Large intestine (tissue), 3 donors: ENCODE measurements around the gene PAK5. TPM values are rescaled to one million over a fixed set of nuclear protein-coding genes. Genes with fewer than 3 reads are reported as not detected.

Experiments used
- DNase-seq, 2 donors: peaks; one replicate each; pipeline versions ENCODE4 v3.0.0 to v3.0.0-alpha.2; 2013
- H3K27ac ChIP-seq: one replicate; pipeline ENCODE4 v1.5.1; 2013; ENCODE audit warnings: low read length
- H3K27me3 ChIP-seq: 2 replicates; pipeline ENCODE4 v1.6.1; 2013; ENCODE audit warnings: low read length; ENCODE audit not compliant: control insufficient read depth, insufficient read depth
- H3K36me3 ChIP-seq: 2 replicates; pipeline ENCODE4 v1.6.1; 2013; ENCODE audit warnings: low read length; ENCODE audit not compliant: control insufficient read depth, insufficient read depth
- H3K4me1 ChIP-seq: one replicate; pipeline ENCODE4 v1.6.1; 2013; ENCODE audit warnings: low read length; ENCODE audit not compliant: control insufficient read depth, insufficient read depth
- H3K4me3 ChIP-seq: one replicate; pipeline ENCODE4 v1.5.1; 2013; ENCODE audit warnings: low read length
- H3K9me3 ChIP-seq: one replicate; pipeline ENCODE4 v1.6.1; 2013; ENCODE audit warnings: mild to moderate bottlenecking, low read depth, low read length, moderate library complexity; ENCODE audit not compliant: control insufficient read depth
- WGBS: methylation state at CpG from one replicate; pipeline ENCODE4 v1.1.5; 2013; ENCODE audit warnings: low lambda C conversion rate; ENCODE audit not compliant: insufficient coverage; 5-methylcytosine and 5-hydroxymethylcytosine counted together
- polyA plus RNA-seq: library from polyadenylated mRNA; unstranded; fragments of 120-200 nt; gene quantifications from one replicate; pipeline ENCODE4 v1.2.1, GENCODE V29; 2013

The PAK5 gene
- polyA plus RNA-seq, 1 donor = 1.6 TPM

GRCh38 chr20:9743871-9744270, 95.0 kb downstream of the PAK5 start:
- no peak overlapping the region for H3K4me3 ChIP-seq
- DNase-seq = no peak
- peaks cover 15% of the 10 kb centered on the region for H3K4me1 ChIP-seq
- H3K36me3 ChIP-seq = no peaks in the 10 kb centered on the region
- no peak overlapping the region for H3K27ac ChIP-seq
- no peaks in the 10 kb centered on the region for H3K9me3 ChIP-seq
- H3K27me3 ChIP-seq = no peaks in the 10 kb centered on the region

GRCh38 chr20:9742821-9743220, 96.1 kb downstream of the PAK5 start:
- peaks cover 15% of the 10 kb centered on the region for H3K4me1 ChIP-seq
- H3K4me3 ChIP-seq = no peak overlapping the region
- H3K9me3 ChIP-seq = no peaks in the 10 kb centered on the region
- H3K27me3 ChIP-seq = no peaks in the 10 kb centered on the region
- peak; percentile 64 to 86 for DNase-seq
- H3K27ac ChIP-seq = peak overlapping the region; percentile 55
- WGBS = no CpG with 5 or more reads among the region's 5 CpGs
- no peaks in the 10 kb centered on the region for H3K36me3 ChIP-seq

GRCh38 chr20:9741996-9742395, 96.9 kb downstream of the PAK5 start:
- Histone ChIP-seq H3K9me3 (no peaks in the 10 kb centered on the region), H3K27ac (peak overlapping the region; percentile 55), H3K36me3 (no peaks in the 10 kb centered on the region), H3K27me3 (no peaks in the 10 kb centered on the region), H3K4me3 (no peak overlapping the region), H3K4me1 (peaks cover 15% of the 10 kb centered on the region)
- 60% methylated on average over 1 of the region's 3 CpGs for WGBS
- peak in 1 of 2 donors; percentile 36 for DNase-seq

GRCh38 chr20:9740486-9740885, 98.4 kb downstream of the PAK5 start:
- H3K36me3 ChIP-seq = no peaks in the 10 kb centered on the region
- no peak for DNase-seq
- no peak overlapping the region for H3K27ac ChIP-seq
- WGBS = no CpG with 5 or more reads among the region's 5 CpGs
- H3K4me3 ChIP-seq = no peak overlapping the region
- H3K9me3 ChIP-seq = no peaks in the 10 kb centered on the region
- no peaks in the 10 kb centered on the region for H3K27me3 ChIP-seq
- H3K4me1 ChIP-seq = peaks cover 15% of the 10 kb centered on the region

- H3K27me3 ChIP-seq = no peaks in the 10 kb centered on the region
- no peak for DNase-seq
- no peak overlapping the region for H3K27ac ChIP-seq
- H3K36me3 ChIP-seq = no peaks in the 10 kb centered on the region
- H3K4me1 ChIP-seq = peaks cover 15% of the 10 kb centered on the region
- no peak overlapping the region for H3K4me3 ChIP-seq
- no peaks in the 10 kb centered on the region for H3K9me3 ChIP-seq
- WGBS = 100% methylated on average over 2 of the region's 4 CpGs
Measured at GRCh38 chr20:9739991-9740390, 98.9 kb downstream of the PAK5 start.

GRCh38 chr20:9736373-9736772, 102.5 kb downstream of the PAK5 start:
- no CpG with 5 or more reads among the region's 2 CpGs for WGBS
- no peaks in the 10 kb centered on the region for H3K27me3 ChIP-seq
- peaks cover 5% of the 10 kb centered on the region for H3K4me1 ChIP-seq
- no peak overlapping the region for H3K27ac ChIP-seq
- H3K36me3 ChIP-seq = no peaks in the 10 kb centered on the region
- DNase-seq = no peak
- H3K4me3 ChIP-seq = no peak overlapping the region
- no peaks in the 10 kb centered on the region for H3K9me3 ChIP-seq

- no peak for DNase-seq
- no peak overlapping the region for H3K27ac ChIP-seq
- H3K4me1 ChIP-seq = no peaks in the 10 kb centered on the region
- no peaks in the 10 kb centered on the region for H3K27me3 ChIP-seq
- no peaks in the 10 kb centered on the region for H3K36me3 ChIP-seq
- H3K4me3 ChIP-seq = no peak overlapping the region
- H3K9me3 ChIP-seq = no peaks in the 10 kb centered on the region
- WGBS = 100% methylated on average over 3 of the region's 7 CpGs
Measured at GRCh38 chr20:9723501-9724202, 115.2 kb downstream of the PAK5 start.

GRCh38 chr20:9711872-9712271, 127.0 kb downstream of the PAK5 start:
- Histone ChIP-seq H3K36me3 (no peaks in the 10 kb centered on the region), H3K4me1 (no peaks in the 10 kb centered on the region), H3K9me3 (no peaks in the 10 kb centered on the region), H3K27ac (no peak overlapping the region), H3K27me3 (no peaks in the 10 kb centered on the region), H3K4me3 (no peak overlapping the region)
- DNase-seq = no peak
- WGBS = no CpG with 5 or more reads among the region's 2 CpGs

GRCh38 chr20:9710685-9711084, 128.2 kb downstream of the PAK5 start:
- Histone ChIP-seq H3K36me3 (no peaks in the 10 kb centered on the region), H3K4me3 (no peak overlapping the region), H3K9me3 (no peaks in the 10 kb centered on the region), H3K27me3 (no peaks in the 10 kb centered on the region), H3K4me1 (no peaks in the 10 kb centered on the region), H3K27ac (no peak overlapping the region)
- no peak for DNase-seq
- no CpG with 5 or more reads among the region's 3 CpGs for WGBS

GRCh38 chr20:9705722-9706476, 133.0 kb downstream of the PAK5 start:
- no peak for DNase-seq
- WGBS = no CpG with 5 or more reads among the region's 4 CpGs
- H3K27me3 ChIP-seq = no peaks in the 10 kb centered on the region
- H3K27ac ChIP-seq = no peak overlapping the region
- no peaks in the 10 kb centered on the region for H3K4me1 ChIP-seq
- no peaks in the 10 kb centered on the region for H3K9me3 ChIP-seq
- H3K36me3 ChIP-seq = no peaks in the 10 kb centered on the region
- H3K4me3 ChIP-seq = no peak overlapping the region

- H3K9me3 ChIP-seq = no peaks in the 10 kb centered on the region
- DNase-seq = no peak
- H3K27me3 ChIP-seq = no peaks in the 10 kb centered on the region
- H3K4me1 ChIP-seq = no peaks in the 10 kb centered on the region
- H3K4me3 ChIP-seq = no peak overlapping the region
- no peaks in the 10 kb centered on the region for H3K36me3 ChIP-seq
- H3K27ac ChIP-seq = no peak overlapping the region
Measured at GRCh38 chr20:9699181-9699580, 139.7 kb downstream of the PAK5 start.
